ENCODE results near the gene SCYGR1.

The SCYGR1 gene

DNA sequence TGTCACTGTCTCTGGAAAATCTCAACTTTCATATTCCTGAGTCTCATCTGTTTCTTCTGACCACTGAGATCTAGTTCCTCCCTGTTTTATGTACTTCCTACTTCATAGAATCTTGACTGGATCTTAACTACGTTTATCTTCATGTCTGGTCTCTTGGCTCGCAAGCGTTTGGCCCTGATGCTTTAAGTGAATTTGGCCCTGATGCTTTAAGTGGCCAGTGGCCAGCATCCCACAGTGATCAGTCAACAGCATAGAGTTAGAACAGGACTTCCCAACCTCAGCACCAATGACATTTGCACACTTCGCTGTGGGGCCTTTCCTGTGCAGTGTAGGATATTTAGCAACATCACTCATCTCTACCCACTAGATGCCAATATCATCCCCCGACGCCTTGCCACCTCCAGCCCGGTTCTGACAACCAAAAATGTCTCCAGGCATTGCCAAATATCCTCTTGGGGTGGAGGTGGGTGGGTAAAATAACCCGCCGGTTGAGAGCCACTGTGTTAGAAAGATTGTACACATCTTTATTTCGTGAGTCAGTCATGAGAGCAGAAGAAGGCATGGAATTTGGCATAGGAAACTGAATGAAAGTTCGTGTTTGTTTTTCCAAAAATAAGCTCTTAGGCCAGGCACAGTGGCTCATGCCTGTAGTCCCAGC, 20.9 kb downstream of the SCYGR1 start:
- TF ChIP-seq, protein P1, sequence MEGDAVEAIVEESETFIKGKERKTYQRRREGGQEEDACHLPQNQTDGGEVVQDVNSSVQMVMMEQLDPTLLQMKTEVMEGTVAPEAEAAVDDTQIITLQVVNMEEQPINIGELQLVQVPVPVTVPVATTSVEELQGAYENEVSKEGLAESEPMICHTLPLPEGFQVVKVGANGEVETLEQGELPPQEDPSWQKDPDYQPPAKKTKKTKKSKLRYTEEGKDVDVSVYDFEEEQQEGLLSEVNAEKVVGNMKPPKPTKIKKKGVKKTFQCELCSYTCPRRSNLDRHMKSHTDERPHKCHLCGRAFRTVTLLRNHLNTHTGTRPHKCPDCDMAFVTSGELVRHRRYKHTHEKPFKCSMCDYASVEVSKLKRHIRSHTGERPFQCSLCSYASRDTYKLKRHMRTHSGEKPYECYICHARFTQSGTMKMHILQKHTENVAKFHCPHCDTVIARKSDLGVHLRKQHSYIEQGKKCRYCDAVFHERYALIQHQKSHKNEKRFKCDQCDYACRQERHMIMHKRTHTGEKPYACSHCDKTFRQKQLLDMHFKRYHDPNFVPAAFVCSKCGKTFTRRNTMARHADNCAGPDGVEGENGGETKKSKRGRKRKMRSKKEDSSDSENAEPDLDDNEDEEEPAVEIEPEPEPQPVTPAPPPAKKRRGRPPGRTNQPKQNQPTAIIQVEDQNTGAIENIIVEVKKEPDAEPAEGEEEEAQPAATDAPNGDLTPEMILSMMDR (IDR thresholded peaks at IDR 0.05): no peak

DNA sequence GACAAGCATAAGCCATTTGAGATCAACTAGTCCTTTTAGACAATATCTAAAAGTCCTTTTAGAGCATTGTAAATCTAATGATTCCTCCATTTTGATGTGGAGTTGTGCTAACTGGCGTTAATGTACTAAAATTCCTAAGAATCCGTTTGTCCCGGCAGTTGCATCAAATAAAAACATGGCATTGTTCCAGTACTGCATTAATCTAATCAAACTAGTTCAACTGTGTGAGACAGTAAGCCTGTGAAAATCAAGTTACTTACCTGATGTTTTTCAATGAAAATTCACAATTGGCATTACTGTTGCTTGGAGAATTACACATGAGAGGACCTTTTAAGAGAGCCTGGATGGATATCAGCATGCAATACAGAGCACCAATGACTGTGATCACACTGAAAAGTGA, 21.9 kb downstream of the SCYGR1 start:
- TF ChIP-seq, protein P1 (IDR thresholded peaks at IDR 0.05): no peak

DNA sequence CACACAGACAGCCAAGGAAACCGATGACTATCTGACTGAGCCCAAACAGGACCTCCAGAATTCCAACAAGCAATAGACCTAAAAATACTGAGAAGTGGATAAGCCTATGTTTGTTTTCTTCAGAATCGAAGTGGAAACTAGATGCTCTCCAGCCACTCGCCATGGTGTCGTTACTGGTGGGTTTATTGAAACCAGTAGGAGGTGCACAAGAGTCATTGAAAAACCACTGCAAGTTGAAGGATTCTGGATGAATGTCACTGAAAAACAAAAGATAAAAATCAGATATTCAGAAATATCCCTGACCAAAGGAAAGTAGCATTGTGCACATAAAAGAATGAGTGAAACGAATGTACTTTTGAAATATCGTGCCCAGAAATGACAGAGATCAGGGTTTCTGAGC, 24.0 kb downstream of the SCYGR1 start:
- TF ChIP-seq, protein P1 (IDR thresholded peaks at IDR 0.05): peak; percentile 37; the same call in 1 of the 2 replicates

DNA sequence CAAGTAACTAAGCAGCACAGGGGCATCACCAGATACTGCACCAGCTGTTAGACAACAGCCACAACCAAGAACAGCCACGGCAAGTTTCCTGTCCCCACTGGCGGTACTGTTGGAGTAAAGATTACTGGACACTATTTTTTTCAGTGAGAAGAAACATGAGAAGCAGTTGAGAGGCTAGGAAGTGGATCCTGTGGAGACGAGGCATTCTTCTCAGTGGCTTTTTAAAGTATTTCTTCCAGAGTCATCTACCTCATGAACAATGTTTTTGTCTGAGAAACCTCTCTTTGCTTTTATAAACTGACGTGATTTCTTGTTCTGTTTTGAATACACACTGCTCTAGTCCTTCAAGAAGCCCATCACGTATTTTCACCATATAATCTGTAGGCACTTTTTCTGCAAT, 27.4 kb downstream of the SCYGR1 start:
- TF ChIP-seq, protein P1 (IDR thresholded peaks at IDR 0.05): no peak

DNA sequence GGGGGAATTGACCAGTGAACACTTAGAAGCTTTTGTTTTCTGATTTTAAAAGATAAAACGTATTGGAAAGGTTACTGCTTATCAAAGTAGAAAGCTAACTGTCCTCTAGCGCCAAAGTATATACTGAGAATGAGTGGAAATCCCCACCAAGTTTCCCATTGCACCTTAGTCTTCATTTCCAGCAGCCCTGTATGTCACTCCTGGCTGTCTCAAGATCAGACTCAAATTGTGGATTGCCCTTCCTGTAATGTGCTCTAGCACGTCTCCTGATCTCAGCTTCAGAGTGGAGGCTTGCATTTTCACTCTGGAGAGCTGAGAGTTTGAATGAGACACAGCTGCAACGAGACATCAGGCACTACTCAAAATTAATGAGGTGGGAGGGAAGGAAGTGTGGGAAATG, 36.1 kb downstream of the SCYGR1 start:
- TF ChIP-seq, protein P1 (IDR thresholded peaks at IDR 0.05): no peak

DNA sequence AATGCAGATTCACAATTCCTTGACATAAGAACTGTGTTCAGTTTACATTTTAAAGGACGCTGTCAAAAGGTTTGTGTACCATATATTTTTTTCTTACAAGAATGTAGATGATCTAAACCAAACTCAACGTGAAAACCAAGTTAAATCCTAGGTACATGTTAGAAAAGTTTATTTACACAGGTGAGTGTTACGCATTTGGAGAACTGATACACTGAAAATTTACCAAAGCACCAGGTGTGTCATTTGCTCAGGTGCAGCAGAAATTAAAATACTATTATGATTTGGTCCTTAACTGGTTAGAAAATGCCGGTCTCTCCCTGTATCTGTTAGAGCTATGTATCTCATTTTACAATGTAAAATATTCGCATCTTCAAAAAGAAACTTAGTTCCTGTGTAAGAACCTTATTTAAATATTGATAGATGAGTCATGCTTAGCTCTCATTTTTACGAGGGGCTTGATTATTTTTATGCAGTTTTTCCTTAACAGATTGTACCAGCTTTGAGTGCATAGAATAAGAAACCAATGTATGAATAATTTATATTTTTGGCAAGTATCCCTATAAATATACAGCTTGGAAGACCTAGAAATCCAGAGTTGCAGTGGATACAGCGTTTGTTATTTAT, 37.6 kb downstream of the SCYGR1 start:
- TF ChIP-seq, protein P1 (IDR thresholded peaks at IDR 0.05): no peak

DNA sequence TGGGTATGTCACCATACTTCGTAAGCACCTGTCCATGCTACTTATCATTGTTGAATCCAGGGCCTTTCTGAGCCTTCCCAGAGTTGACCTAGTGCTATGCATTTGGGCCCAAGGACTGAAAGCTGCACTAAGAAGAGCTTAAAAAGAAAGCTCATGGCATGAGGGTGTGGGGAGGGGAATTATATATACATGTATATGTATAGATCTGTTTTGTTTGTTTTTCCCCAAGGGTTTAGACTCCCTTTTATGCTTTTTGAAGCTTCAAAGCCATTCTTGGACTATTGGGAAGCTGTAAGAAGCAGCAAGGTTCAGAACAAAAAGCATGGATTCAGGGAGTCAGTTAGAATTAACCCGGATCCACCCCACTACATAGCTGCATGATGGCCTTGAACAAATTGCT, 39.4 kb downstream of the SCYGR1 start:
- TF ChIP-seq, protein P1 (IDR thresholded peaks at IDR 0.05): no peak

All from LNCAP (cell line).